ENCODE measurements around the gene CDC42EP5. TPM values are rescaled to one million over a fixed set of nuclear protein-coding genes. Genes with fewer than 3 reads are reported as not detected.

The CDC42EP5 gene
- total and polyA plus RNA-seq, 2 donors (not counting 1 experiment from before 2014, with no cell fraction given) = not detected

DNA sequence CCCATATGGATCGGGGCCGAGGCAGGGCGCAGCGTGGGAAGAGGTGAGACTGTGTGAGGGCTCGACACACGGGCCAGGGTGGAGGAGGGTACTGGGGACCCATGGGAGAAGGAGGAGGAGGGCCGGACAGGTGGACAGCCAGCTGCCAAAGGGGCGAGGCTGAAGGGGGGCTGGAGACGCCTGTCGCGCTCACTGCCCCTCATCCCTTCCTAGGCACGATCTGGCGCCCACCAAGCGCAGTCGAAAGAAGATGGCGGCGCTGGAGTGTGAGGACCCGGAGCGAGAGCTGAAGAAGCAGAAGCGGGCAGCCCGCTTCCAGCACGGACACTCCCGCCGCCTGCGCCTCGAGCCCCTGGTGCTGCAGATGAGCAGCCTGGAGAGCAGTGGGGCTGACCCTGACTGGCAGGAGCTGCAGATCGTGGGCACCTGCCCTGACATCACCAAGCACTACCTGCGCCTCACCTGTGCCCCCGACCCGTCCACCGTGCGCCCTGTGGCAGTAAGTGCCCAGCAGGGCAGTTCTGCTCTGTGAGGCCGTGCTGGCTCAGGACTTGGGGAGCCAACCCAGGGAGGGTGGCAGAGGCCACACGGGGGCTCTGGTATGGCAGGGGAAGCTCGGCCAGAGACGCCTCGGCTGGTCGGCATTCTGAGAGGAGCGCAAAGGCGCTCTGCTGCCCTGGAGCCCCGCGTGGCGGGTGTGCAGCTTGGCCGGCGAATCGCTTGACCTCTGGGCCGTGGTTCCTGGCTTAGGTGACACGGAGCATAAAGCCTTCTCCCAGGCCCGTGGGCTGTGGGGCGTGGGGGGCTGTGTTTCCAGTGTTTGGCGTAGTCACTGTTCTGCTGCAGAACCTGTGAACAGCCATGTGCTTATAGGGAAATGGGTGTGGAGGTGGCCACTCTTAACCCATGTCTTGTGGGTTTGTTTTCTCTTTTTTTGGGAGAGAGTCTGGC lies 16.4 kb downstream of the CDC42EP5 start:
- H3K4me3 ChIP-seq (ENCODE audit: control extremely low read depth in 1 of 5, extremely low read depth in 1 of 5, insufficient read depth in 1 of 5, low read depth in 2 of 5, low read length in 4 of 5) = no peak overlapping the region
- 94% methylated on average over 47 of the region's 51 CpGs for WGBS (ENCODE audit: insufficient coverage)
- TF ChIP-seq, protein P1, sequence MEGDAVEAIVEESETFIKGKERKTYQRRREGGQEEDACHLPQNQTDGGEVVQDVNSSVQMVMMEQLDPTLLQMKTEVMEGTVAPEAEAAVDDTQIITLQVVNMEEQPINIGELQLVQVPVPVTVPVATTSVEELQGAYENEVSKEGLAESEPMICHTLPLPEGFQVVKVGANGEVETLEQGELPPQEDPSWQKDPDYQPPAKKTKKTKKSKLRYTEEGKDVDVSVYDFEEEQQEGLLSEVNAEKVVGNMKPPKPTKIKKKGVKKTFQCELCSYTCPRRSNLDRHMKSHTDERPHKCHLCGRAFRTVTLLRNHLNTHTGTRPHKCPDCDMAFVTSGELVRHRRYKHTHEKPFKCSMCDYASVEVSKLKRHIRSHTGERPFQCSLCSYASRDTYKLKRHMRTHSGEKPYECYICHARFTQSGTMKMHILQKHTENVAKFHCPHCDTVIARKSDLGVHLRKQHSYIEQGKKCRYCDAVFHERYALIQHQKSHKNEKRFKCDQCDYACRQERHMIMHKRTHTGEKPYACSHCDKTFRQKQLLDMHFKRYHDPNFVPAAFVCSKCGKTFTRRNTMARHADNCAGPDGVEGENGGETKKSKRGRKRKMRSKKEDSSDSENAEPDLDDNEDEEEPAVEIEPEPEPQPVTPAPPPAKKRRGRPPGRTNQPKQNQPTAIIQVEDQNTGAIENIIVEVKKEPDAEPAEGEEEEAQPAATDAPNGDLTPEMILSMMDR (IDR thresholded peaks at IDR 0.05) = no peak
- no peak for TF ChIP-seq EZH2 (IDR thresholded peaks at IDR 0.05; ENCODE audit: borderline replicate concordance, insufficient read depth, low read depth, low read length, poor library complexity, severe bottlenecking)
- H3K4me2 ChIP-seq (replicated peaks; ENCODE audit: low read depth, low read length, poor library complexity, severe bottlenecking) = no peak overlapping the region
- Mint-ChIP-seq H3K27ac (no peak overlapping the region), H3K4me1 (peaks cover 13% of the 10 kb centered on the region), H3K4me3 (no peak overlapping the region), H3K9me3 (ENCODE audit: insufficient read depth) (no peaks in the 10 kb centered on the region), H3K27me3 (no peaks in the 10 kb centered on the region)
- ChIA-PET CTCF (no interaction called here), POLR2A (no interaction called here)
- no peaks in the 10 kb centered on the region for H3K9me3 ChIP-seq (ENCODE audit: control extremely low read depth in 1 of 3, control insufficient read depth in 2 of 3, insufficient read depth in 1 of 3, low read length in 2 of 3)
- H2AFZ ChIP-seq (ENCODE audit: insufficient read depth, low read depth, low read length, poor library complexity, severe bottlenecking) = no peak overlapping the region
- H3K27ac ChIP-seq (ENCODE audit: low read length in 2 of 2) = no peak overlapping the region
- no peak overlapping the region for H3K9ac ChIP-seq (ENCODE audit: low read length)
- no peak for DNase-seq
- H3K4me1 ChIP-seq (ENCODE audit: control insufficient read depth in 2 of 2, insufficient read depth in 2 of 2, low read length in 2 of 2) = peaks cover 0 to under 1% of the 10 kb centered on the region in 2 donors
- no peaks in the 10 kb centered on the region for H3K27me3 ChIP-seq (replicated peaks in 1 of 4; ENCODE audit: control extremely low read depth in 1 of 4, control insufficient read depth in 3 of 4, insufficient read depth in 4 of 4, low read length in 3 of 4)
- peaks cover 99% of the 10 kb centered on the region for H4K20me1 ChIP-seq (ENCODE audit: control insufficient read depth, insufficient read depth, low read length, poor library complexity, severe bottlenecking)
- ATAC-seq (ENCODE audit: low read depth) = peak; percentile 28
- H3K79me2 ChIP-seq (ENCODE audit: control insufficient read depth, insufficient read depth, low read length) = peaks cover 76% of the 10 kb centered on the region
- intact Hi-C loops (cut with micrococcal nuclease) = no loop called here
- H3K36me3 ChIP-seq (replicated peaks in 1 of 2; ENCODE audit: control extremely low read depth in 1 of 2, control insufficient read depth in 1 of 2, extremely low read depth in 1 of 2, insufficient read depth in 2 of 2, low read length in 1 of 2) = peaks cover 1 to 92% of the 10 kb centered on the region in 2 experiments

DNA sequence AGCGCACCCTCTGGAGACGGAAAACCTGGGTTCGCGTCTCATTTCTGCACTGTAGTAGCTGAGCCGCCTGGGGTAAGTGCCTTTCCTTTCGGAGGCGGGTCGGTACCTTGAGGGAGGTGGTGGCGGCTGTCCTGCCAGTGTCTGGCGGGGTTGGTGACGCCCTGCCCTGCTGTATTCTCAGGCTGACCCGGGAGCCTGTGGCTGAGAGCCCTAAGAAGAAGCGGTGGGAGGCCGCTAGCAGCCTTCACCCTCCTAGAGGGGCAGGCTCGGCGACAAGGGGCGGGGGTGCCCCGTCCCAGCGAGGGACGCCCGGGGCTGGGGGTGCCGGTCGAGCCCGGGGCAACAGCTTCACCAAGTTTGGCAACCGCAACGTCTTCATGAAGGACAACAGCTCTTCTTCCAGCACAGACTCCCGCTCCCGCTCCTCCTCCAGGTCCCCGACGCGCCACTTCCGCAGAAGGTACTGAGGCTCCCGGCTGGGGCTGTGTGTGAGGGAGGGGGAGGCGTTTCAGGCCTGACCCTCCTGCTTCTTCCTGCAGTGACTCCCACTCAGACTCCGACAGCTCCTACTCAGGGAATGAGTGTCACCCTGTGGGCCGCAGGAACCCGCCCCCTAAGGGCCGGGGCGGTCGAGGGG lies 17.2 kb downstream of the CDC42EP5 start:
- intact Hi-C loops (cut with micrococcal nuclease) = no loop called here
- peaks cover 1 to 97% of the 10 kb centered on the region in 2 experiments for H3K36me3 ChIP-seq (replicated peaks in 1 of 2; ENCODE audit: control extremely low read depth in 1 of 2, control insufficient read depth in 1 of 2, extremely low read depth in 1 of 2, insufficient read depth in 2 of 2, low read length in 1 of 2)
- peaks cover 7 to 8% of the 10 kb centered on the region in 2 donors for H3K4me1 ChIP-seq (ENCODE audit: control insufficient read depth in 2 of 2, insufficient read depth in 2 of 2, low read length in 2 of 2)
- H3K27me3 Mint-ChIP-seq = no peaks in the 10 kb centered on the region
- H3K9ac ChIP-seq (ENCODE audit: low read length) = no peak overlapping the region
- peaks cover 99% of the 10 kb centered on the region for H4K20me1 ChIP-seq (ENCODE audit: control insufficient read depth, insufficient read depth, low read length, poor library complexity, severe bottlenecking)
- H3K9me3 Mint-ChIP-seq (ENCODE audit: insufficient read depth) = no peaks in the 10 kb centered on the region
- no peak overlapping the region for H3K4me3 Mint-ChIP-seq
- H3K27ac ChIP-seq (ENCODE audit: low read length in 2 of 2) = no peak overlapping the region
- ATAC-seq (ENCODE audit: low read depth) (no peak), DNase-seq (no peak)
- no peak overlapping the region for H3K27ac Mint-ChIP-seq
- H3K79me2 ChIP-seq (ENCODE audit: control insufficient read depth, insufficient read depth, low read length) = peaks cover 84% of the 10 kb centered on the region
- TF ChIP-seq, protein P1 (IDR thresholded peaks at IDR 0.05) = no peak
- no peak for TF ChIP-seq EZH2 (IDR thresholded peaks at IDR 0.05; ENCODE audit: borderline replicate concordance, insufficient read depth, low read depth, low read length, poor library complexity, severe bottlenecking)
- POLR2A ChIA-PET = no interaction called here
- H3K27me3 ChIP-seq (replicated peaks in 1 of 4; ENCODE audit: control extremely low read depth in 1 of 4, control insufficient read depth in 3 of 4, insufficient read depth in 4 of 4, low read length in 3 of 4) = no peaks in the 10 kb centered on the region
- H3K9me3 ChIP-seq (ENCODE audit: control extremely low read depth in 1 of 3, control insufficient read depth in 2 of 3, insufficient read depth in 1 of 3, low read length in 2 of 3) = no peaks in the 10 kb centered on the region
- no peak overlapping the region for H3K4me3 ChIP-seq (ENCODE audit: control extremely low read depth in 1 of 5, extremely low read depth in 1 of 5, insufficient read depth in 1 of 5, low read depth in 2 of 5, low read length in 4 of 5)
- H3K4me1 Mint-ChIP-seq = peaks cover 20% of the 10 kb centered on the region
- 97% methylated on average over 28 of the region's 40 CpGs for WGBS (ENCODE audit: insufficient coverage)
- CTCF ChIA-PET = no interaction called here
- no peak overlapping the region for H2AFZ ChIP-seq (ENCODE audit: insufficient read depth, low read depth, low read length, poor library complexity, severe bottlenecking)
- no peak overlapping the region for H3K4me2 ChIP-seq (replicated peaks; ENCODE audit: low read depth, low read length, poor library complexity, severe bottlenecking)

All from B cell (primary cell).